Measurements from ENCODE around the gene GRPEL2.
A peak's percentile ranks its signal among the peaks of the same experiment; 100 is the strongest.

The GRPEL2 gene, protein sequence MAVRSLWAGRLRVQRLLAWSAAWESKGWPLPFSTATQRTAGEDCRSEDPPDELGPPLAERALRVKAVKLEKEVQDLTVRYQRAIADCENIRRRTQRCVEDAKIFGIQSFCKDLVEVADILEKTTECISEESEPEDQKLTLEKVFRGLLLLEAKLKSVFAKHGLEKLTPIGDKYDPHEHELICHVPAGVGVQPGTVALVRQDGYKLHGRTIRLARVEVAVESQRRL

DNA sequence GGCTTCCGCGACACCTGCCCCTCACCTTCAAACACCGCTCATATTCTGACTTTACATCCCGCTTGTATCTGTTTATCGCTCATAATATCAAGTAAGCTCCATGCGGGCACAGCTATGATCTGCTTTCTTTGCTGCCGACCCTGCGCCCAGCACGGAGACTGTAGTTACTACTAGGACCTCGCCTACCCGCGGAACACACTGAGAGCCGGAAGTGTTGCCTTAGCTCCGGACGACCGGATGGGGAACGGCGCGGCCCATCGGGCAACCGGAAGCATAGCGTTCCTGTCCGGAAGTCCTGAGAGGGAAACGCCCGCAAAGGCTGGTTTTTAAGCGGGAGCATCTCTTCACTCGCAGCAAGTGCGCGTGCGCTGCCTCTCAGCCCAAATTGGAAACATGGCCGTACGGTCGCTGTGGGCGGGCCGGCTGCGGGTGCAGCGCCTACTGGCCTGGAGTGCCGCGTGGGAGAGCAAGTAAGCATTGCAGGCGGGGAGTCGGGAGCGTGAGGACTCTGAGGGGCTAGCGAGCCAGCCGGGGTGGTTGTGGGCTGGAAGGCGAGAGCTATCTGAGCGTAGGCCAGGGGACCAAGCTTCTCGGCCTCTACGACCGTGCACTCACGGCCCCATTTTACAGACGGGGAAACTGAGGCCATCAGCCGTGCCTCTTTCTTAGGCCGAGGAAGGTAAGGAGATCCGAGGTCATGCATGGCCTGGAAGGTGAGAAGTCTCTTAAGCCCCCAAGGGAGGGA lies at the start of gene GRPEL2:
Gene GRPEL2, plus strand, starts transcription at position 353 of the 745 bp plus-strand sequence. Its CDS starts 41 bp downstream, at position 394.
- DNase-seq, result peak; percentile 98

- DNase-seq, result no peak
Observed at GRCh38 chr5:149297340-149298025, 47.8 kb upstream of the GRPEL2 start.

DNA sequence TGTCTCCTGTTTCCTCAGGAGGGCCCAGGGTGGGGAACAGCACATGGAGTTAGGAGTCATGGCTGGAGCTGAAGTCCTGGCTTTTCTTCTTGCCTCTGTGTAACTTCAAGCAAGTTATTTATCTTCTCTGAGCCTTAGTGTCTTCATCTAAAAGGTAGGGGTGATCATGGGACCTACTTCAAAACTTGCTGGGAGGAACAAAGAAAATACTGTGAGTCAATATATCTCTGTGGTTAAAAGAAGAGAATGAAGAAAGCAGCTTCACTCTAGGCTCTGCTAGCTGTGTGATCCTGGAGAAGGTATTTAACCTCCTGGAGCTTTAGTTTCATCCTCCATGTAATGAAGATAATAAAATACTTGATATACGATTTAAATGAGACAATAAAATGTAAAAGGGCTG lies 47.1 kb upstream of the GRPEL2 start:
- no peak for DNase-seq

DNA sequence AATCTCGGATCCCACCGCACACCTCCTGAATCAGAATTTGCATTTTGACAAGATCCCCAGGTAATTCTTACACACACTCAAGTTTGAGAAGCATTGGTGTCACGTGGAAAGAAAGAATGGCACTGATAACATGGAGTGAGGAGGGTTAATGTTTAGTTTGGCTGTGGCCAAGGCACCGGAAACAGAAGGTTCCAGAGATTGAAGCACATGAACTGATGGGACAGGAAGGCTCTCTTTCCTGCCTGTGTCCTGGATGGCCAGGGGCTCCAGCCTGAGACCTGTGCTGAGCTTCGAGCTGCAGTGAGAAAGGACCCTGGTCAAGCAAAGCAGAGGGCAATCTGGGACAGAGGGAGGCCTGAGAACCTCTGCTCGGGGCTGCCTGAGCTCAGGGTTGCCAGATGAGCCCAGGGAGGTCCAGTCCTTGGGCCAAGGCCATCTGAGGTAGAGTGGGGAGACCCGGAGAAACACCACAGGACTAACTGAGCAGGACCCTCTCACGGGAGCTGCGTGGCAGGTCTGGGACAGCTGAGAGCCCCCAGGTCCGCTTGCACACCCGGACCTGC lies 46.4 kb upstream of the GRPEL2 start:
- DNase-seq, result no peak

DNA sequence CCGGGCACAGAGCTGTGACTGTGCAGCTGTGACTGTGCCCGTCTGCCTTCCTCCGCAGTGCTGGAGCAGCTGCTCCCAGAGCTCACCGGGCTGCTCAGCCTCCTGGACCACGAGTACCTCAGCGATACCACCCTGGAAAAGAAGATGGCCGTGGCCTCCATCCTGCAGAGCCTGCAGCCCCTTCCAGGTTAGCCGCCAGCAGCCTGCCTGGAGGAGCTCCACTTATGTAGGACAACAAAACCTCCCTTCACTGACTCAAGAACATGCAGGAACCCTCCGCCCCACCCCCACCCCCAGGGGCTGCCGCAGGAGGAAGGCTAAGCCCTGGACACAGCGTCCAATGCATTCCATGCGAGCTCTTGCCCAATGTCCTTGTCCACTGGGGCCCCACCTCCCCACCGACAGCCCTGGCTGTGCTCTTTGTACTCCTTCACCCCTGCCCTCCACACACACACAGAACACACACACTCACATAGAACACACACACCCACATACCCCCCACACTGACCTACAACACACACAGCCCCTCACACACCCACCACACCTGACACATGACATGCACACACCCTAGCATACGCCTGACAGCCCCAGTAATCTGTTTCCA lies 45.7 kb upstream of the GRPEL2 start:
- DNase-seq, result no peak

- DNase-seq, result no peak
Observed at GRCh38 chr5:149300441-149300840, 44.9 kb upstream of the GRPEL2 start.

DNA sequence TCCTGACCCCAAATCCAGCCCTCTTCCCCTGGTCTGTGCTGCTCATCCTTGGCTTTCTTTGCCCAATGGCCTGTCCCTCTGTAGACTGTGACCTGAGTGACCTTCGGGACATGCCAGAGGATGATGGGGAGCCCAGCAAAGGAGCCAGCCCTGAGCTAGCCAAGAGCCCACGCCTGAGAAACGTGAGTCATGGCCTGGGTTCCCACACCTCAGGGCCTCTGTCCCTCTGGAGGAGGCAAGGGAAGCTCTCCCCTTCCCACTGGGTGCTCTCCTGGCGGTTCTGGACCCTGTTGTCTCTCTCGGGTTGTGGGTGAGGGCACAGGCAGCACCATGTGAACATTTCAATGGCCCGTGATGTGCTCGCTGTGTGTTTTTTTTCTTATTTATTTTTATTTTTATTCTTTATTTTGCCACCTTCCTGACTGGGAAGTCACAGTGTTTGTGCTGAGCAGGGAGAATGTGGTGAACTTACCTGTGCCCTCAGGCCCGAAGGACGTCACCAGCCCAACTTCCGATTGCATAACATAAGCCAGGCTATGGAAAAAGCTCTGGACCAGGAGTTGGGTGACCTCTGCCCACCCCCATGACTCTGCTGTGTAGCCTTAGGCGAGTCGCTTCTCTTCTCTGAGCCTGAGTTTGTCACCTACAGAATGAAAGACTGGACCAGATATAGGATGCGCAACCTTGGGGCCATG lies 44.1 kb upstream of the GRPEL2 start:
- no peak for DNase-seq

DNA sequence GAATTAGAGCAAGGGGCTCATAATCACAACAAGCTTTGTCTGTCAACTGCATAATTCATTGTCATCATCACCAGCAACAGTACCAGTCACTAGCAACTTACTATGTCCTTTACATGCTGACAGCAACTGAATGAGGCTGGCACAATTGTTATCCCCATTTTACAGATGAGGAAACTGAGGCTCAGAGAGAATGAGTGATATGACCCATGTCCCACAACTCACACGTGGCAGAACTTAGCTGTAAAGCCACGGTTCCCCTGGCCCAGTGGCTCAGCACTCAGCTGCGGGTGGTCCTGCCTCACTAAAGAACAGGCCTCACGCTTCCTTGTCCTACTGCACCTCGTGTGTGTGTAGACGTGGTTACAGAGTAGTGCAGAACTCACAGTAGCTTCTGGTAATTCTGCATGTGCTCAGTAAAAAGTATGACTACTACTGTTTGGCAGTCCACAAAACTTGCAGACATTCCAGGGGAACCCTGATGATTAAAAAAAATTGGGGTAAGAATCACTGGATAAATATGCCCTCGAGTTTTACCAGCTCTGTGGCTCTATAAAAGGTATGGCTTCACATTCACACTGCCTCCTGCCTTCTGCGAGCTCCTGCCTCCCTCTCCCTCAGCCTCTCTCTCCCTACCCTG lies 43.4 kb upstream of the GRPEL2 start:
- peak; percentile 73 for DNase-seq

- DNase-seq, result no peak
Observed at GRCh38 chr5:149302641-149303040, 42.7 kb upstream of the GRPEL2 start.

GRCh38 chr5:149303210-149303609 lies 42.1 kb upstream of the GRPEL2 start:
- DNase-seq, result no peak

DNA sequence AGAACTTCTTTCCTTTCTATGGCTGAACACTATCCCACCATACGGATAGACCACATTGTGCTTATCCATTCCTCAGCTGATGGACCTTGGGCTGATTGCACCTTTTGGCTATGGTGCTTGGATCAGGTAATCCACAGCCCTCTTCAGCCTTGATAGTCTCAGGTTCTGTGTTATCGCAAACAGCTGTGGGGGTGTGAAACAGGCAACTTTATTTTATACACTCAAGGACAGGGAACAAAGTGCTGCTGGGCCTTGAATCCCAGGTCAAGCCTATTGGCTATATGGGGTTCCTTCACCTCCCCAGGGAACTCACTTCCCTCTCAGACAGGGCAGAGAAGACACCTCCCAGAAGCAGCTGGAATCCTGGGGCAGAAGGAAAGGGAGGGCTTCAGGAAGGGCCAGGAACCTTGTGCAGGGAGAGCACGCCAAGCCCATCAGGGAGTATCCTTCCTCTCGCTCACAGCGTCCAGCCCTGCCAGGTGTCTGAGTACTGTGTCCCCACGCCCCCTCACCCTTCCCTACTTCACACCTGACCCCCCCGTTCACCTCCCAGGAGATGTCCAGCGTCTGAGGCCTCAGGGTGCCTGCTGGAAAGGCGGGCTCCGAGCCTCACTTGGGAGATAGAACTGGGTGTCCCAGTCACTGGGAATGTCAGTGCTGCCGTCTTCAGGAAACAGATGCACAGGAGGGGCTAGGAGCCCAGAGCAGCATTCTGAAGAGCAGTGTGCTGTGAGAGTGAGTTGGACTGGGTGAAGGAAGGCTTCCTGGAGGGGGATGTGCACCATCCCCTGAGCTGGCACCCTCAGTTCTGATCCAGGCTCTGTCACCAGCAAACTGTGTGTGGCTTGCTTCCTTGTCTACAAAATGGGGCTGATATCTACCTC lies 40.9 kb upstream of the GRPEL2 start:
- no peak for DNase-seq

DNA sequence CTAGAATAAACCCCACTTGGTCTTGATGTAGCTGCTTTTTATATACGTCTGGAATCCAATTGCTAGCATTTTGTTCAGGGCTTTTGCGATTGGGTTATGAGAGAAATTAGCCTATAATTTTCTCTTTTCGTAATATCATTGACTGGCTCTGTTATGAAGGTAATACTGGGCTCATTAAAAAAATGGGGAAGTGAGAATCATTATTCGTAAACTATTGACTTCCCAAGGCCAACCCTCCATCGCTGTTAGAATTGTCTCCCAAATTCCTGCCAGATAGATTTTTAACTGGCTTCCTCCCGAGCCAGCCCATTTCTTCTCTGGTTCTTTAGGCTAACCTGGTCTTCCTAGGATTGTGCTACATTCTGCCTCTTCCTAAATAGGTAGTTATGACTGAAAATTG lies 35.9 kb upstream of the GRPEL2 start:
- DNase-seq, result no peak

GRCh38 chr5:149310488-149310887 lies 34.8 kb upstream of the GRPEL2 start:
- no peak for DNase-seq

DNA sequence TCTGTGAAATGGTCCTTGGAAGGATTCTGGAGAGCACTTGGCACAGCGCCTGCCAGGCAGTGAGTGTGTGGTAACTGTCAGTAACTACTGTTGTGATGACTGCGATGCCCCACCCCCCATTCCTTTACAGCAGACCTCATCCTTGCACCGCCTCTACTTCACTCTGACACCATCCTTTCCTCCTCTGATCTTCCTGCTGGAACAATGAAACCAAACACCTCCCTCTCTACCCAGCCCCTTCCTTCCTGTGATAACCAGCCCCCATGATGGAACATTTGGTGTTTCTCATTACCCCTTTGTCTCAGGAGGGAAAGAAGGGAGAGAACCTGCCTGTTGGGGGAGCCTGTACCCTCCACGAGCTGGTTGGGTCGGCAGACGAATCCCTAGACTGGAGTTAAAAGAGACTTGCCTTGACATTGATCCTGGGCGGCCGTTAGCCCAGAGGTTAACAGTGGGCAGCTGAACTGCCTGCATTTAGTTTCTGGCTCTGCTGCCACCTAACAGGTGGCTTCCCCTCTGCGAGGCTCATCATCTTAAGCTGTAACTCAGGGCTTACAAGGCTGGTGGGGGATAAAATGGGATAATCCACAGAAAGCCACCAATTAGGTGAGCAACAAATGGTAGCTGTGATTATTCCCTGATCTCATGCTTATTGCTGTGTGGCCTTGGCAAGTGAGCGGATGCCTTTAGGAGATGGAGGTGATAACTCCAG lies 34.2 kb upstream of the GRPEL2 start:
- DNase-seq, result peak; percentile 56

DNA sequence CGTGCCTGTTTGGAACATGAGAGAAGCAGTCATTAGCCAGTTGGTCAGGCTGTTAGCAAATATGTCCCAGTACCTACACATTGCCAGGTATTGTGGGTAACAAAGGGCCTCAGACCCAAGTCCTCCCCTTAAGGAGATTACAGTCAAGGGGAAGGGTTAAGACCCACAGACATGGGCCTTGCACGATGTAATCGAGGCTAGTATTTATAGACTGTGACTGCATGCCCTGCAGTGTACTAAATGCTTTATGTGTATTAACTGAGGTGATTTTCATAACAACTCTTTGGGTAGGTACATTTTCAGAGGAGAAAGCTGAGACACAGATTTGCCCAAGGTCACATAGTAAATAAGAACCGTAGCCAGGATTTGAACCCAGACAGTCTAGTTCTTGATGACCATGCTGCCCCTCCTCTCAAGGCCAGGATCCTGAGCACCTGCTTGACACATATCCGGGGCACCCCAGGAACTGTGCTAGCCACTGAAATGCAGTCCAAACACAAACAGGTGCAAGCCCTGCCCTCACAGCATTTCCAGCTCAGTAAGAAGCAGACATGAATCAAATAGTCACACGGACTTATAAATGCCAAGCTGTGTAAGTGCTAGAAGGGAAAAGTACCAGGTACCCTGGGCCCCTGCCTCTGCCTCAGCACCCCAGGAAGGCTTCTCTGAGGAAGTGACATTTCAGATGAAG lies 32.0 kb upstream of the GRPEL2 start:
- no peak for DNase-seq

GRCh38 chr5:149314571-149315111 lies 30.7 kb upstream of the GRPEL2 start:
- DNase-seq, result no peak

GRCh38 chr5:149315753-149316152 lies 29.5 kb upstream of the GRPEL2 start:
- DNase-seq, result no peak

GRCh38 chr5:149317281-149318048 lies 27.8 kb upstream of the GRPEL2 start:
- DNase-seq, result peak; percentile 56

DNA sequence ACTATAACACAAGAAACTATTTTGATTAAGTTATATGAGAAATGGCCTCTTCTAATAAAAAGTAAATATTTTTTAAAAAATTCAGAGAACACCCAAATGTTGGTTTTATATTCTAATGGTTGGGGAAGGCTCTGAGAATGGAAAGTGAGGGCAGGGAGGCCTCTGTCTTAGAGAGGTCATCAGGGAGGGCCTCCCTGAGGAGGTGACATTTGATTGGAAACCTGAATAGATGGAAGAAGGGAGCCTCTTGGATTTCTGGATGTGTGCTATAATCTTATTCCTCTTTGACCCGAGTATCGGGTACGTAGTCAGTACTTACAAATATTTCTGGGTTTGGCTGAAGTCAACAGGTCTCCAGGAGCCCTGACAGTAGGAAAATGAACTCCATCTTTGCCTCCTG lies 26.1 kb upstream of the GRPEL2 start:
- no peak for DNase-seq

Data from EL (cell line).